ENCODE results near the gene MTREX. TPM values are rescaled to one million over a fixed set of nuclear protein-coding genes. Genes with fewer than 3 reads are reported as not detected.

MTREX gene
- polyA plus RNA-seq, 1 donor (not counting 4 experiments of a cell fraction or from before 2014, with no cell fraction given): 71.4 TPM

DNA sequence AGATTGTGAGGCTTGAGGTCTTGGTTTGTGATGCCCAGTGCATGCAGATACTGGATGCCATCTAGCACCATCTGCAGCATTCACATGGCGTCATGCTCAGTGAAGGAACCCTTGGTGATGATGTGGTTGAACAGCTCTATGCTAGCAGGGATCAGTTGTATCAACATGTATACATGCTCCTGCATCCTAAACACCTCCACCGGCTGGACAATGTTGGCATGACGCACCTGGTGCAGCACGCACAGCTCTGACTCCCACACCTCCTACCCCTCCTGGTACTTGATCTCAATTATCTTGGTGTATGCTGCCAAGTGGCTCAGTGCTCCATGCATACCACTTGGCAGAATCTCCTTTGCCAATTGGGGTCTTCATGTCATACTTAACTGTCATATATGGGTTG is 49.1 kb downstream of the MTREX start:
- Histone ChIP-seq H3K36me3 (ENCODE audit: control insufficient read depth in 2 of 2, extremely low read depth in 1 of 2, insufficient read depth in 2 of 2, low read length in 2 of 2) (peaks cover 19 to 20% of the 10 kb centered on the region in 2 experiments), H2AFZ (ENCODE audit: control insufficient read depth, low read length) (no peak overlapping the region), H3K4me3 (ENCODE audit: control insufficient read depth in 2 of 3, extremely low read depth in 1 of 3, insufficient read depth in 2 of 3, low read depth in 1 of 3, low read length in 3 of 3) (no peak overlapping the region), H3K9me3 (ENCODE audit: control insufficient read depth, low read depth, low read length) (no peaks in the 10 kb centered on the region), H3K79me2 (ENCODE audit: control insufficient read depth, insufficient read depth, low read length) (no peaks in the 10 kb centered on the region), H3K4me2 (ENCODE audit: control insufficient read depth, extremely low read depth, insufficient read depth, low read depth, low read length) (no peak overlapping the region), H3K27ac (ENCODE audit: control insufficient read depth, insufficient read depth, low read length) (no peak overlapping the region), H3K4me1 (ENCODE audit: control insufficient read depth, extremely low read depth, insufficient read depth, low read length) (no peaks in the 10 kb centered on the region), H3K27me3 (ENCODE audit: control insufficient read depth, extremely low read depth, insufficient read depth, low read length) (no peaks in the 10 kb centered on the region), H3K9ac (ENCODE audit: control insufficient read depth, extremely low read depth, insufficient read depth, low read length) (no peak overlapping the region), H4K20me1 (ENCODE audit: control insufficient read depth, extremely low read depth, insufficient read depth, low read length) (no peaks in the 10 kb centered on the region), H3K9me1 (ENCODE audit: control insufficient read depth, extremely low read depth, insufficient read depth, low read length) (no peaks in the 10 kb centered on the region)
- no peak for FAIRE-seq
- TF ChIP-seq EZH2 (IDR thresholded peaks at IDR 0.05; ENCODE audit: low read length): no peak
- TF ChIP-seq, protein P1, sequence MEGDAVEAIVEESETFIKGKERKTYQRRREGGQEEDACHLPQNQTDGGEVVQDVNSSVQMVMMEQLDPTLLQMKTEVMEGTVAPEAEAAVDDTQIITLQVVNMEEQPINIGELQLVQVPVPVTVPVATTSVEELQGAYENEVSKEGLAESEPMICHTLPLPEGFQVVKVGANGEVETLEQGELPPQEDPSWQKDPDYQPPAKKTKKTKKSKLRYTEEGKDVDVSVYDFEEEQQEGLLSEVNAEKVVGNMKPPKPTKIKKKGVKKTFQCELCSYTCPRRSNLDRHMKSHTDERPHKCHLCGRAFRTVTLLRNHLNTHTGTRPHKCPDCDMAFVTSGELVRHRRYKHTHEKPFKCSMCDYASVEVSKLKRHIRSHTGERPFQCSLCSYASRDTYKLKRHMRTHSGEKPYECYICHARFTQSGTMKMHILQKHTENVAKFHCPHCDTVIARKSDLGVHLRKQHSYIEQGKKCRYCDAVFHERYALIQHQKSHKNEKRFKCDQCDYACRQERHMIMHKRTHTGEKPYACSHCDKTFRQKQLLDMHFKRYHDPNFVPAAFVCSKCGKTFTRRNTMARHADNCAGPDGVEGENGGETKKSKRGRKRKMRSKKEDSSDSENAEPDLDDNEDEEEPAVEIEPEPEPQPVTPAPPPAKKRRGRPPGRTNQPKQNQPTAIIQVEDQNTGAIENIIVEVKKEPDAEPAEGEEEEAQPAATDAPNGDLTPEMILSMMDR (optimal IDR thresholded peaks at IDR 0.05 in 1 of 3, IDR thresholded peaks at IDR 0.05 in 1 of 3, conservative IDR thresholded peaks at IDR 0.05 in 1 of 3; ENCODE audit: extremely low read depth in 1 of 3, insufficient read depth in 2 of 3, low read length in 3 of 3): no peak
- dilution Hi-C loops (cut with MboI; ENCODE audit: extremely low pct_ligation_motif_present, low sequenced_read_pairs): no loop called here
- no peak for DNase-seq (ENCODE audit: low read depth, low spot score)

DNA sequence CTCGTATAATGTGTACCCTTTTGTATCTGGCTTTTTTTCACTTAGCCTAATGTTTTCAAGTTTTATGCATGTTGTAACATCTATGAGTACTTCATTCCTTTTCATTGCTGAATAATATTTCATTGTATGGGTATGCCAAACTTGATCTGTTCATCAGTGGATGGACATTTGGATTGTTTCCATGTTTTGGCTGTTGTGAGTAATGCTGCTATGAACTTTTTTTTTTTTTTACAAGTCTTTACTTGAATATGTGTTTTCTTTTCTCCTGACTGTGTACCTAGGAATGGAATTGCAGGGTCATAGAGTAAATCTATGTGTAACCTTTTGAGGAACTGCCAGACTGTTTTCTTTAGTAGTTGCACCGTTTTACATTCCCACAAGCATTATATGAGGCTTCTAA is 52.4 kb downstream of the MTREX start:
- Histone ChIP-seq H3K79me2 (ENCODE audit: control insufficient read depth, insufficient read depth, low read length) (no peaks in the 10 kb centered on the region), H3K4me3 (ENCODE audit: control insufficient read depth in 2 of 3, extremely low read depth in 1 of 3, insufficient read depth in 2 of 3, low read depth in 1 of 3, low read length in 3 of 3) (no peak overlapping the region), H3K4me2 (ENCODE audit: control insufficient read depth, extremely low read depth, insufficient read depth, low read depth, low read length) (no peak overlapping the region), H4K20me1 (ENCODE audit: control insufficient read depth, extremely low read depth, insufficient read depth, low read length) (no peaks in the 10 kb centered on the region), H3K36me3 (ENCODE audit: control insufficient read depth in 2 of 2, extremely low read depth in 1 of 2, insufficient read depth in 2 of 2, low read length in 2 of 2) (peaks cover 10 to 16% of the 10 kb centered on the region in 2 experiments), H3K27me3 (ENCODE audit: control insufficient read depth, extremely low read depth, insufficient read depth, low read length) (no peaks in the 10 kb centered on the region), H2AFZ (ENCODE audit: control insufficient read depth, low read length) (no peak overlapping the region), H3K9me3 (ENCODE audit: control insufficient read depth, low read depth, low read length) (no peaks in the 10 kb centered on the region), H3K9me1 (ENCODE audit: control insufficient read depth, extremely low read depth, insufficient read depth, low read length) (no peaks in the 10 kb centered on the region), H3K27ac (ENCODE audit: control insufficient read depth, insufficient read depth, low read length) (no peak overlapping the region), H3K9ac (ENCODE audit: control insufficient read depth, extremely low read depth, insufficient read depth, low read length) (no peak overlapping the region), H3K4me1 (ENCODE audit: control insufficient read depth, extremely low read depth, insufficient read depth, low read length) (no peaks in the 10 kb centered on the region)
- DNase-seq (ENCODE audit: low read depth, low spot score): no peak
- peak; percentile 39 for FAIRE-seq
- dilution Hi-C loops (cut with MboI; ENCODE audit: extremely low pct_ligation_motif_present, low sequenced_read_pairs): no loop called here
- TF ChIP-seq, protein P1 (optimal IDR thresholded peaks at IDR 0.05 in 1 of 3, IDR thresholded peaks at IDR 0.05 in 1 of 3, conservative IDR thresholded peaks at IDR 0.05 in 1 of 3; ENCODE audit: extremely low read depth in 1 of 3, insufficient read depth in 2 of 3, low read length in 3 of 3): no peak
- no peak for TF ChIP-seq EZH2 (IDR thresholded peaks at IDR 0.05; ENCODE audit: low read length)

Data from keratinocyte (primary cell).